Measurements from ENCODE around the gene PTGER2.
A peak's percentile ranks its signal among the peaks of the same experiment; 100 is the strongest.

PTGER2 gene

DNA sequence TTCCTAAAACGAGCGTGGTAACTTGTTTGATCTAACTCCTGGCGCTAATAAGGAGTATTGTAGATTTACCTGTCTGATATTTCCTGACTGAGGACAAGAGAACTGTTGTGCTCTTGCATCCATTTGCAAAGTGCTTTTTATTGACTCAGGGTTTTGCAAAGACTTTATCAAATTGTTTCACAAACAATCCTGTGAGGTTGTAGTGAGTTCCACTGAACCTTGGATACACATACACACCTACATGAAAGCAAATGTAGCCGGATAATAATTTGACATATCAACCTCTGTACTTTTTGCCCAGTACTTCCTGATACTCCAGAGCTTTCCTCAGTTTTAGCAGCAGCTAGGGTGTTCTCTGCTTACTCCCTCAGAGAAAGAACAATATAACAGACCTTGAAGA is 6.7 kb upstream of the PTGER2 start:
- no peak for DNase-seq

DNA sequence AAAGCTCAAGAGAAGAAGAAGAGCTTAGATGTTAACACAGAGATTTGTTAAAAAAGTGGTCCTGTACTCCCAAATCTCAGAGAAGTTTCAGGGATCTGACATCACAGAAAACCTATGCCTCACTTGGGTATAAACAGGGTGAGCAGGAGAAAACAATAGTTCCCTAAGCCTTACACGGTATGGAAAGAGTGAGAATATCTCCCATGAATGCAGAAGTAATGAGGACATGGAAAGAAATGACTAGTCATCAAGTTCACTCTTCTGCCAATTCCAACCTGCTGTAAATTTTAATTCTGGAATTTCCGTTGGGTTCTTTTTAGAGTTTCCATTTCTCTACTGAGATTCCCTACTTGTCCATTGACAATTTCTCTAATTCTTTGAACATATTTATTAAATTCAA is 6.2 kb upstream of the PTGER2 start:
- no peak for DNase-seq

DNA sequence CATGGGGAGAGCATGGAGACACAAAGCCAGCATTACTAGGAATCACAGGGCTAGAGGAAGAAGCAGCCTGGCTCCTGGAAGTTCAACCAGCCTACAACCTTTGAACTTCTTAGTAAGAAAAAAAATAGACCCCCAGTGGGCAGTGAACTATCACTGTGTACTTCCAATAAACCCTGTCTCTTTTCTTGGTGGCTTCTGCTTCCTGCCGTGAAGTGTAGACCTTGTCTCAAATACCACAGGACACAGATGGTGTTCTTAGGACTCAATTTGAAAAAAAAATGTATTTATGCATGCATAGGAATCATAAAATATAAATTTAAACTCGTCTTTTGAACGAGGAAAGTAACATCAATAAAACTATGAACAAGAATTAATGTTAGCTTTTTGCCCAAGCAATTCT is 3.6 kb upstream of the PTGER2 start:
- DNase-seq = no peak

DNA sequence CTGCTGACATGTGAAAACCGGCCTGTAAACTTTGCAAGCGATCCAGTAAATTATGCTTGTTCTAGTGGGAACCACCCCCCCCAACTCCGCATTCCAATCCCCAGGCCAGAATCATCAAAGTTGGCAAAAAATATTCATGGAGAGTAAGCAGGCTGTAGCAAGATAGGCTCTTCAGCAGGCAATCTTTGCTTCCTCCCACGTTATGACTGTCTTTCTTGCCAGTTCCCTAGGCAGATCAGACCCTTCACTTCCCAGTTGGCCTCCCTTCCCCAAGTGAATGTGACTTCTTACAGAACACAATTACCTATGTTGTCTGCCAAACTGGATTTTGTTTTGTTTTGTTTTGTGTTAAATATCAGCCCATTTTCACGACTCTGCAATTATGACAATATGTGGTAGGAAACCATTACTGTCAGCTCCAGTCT is 1.2 kb upstream of the PTGER2 start:
- DNase-seq = peak; percentile 49

DNA sequence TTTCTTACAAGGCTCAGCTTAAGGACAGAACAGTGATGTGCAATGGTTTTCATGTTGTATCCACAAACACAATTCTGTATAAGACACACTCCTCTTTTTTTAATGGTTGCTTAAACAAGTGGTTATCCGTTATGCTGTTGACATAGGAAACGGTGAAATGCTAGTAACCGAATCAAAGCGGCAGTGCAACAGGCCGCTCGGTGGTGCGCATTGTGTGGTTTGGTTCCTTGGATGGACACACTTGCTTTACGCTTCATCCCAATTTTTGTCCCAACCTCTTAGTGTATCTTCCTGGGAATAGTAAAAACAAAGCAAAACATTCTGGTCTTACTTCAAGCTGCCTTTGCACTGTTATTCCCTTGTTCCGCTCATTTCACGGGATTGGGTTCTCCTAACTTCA is 650 bp upstream of the PTGER2 start:
- DNase-seq = no peak

DNA sequence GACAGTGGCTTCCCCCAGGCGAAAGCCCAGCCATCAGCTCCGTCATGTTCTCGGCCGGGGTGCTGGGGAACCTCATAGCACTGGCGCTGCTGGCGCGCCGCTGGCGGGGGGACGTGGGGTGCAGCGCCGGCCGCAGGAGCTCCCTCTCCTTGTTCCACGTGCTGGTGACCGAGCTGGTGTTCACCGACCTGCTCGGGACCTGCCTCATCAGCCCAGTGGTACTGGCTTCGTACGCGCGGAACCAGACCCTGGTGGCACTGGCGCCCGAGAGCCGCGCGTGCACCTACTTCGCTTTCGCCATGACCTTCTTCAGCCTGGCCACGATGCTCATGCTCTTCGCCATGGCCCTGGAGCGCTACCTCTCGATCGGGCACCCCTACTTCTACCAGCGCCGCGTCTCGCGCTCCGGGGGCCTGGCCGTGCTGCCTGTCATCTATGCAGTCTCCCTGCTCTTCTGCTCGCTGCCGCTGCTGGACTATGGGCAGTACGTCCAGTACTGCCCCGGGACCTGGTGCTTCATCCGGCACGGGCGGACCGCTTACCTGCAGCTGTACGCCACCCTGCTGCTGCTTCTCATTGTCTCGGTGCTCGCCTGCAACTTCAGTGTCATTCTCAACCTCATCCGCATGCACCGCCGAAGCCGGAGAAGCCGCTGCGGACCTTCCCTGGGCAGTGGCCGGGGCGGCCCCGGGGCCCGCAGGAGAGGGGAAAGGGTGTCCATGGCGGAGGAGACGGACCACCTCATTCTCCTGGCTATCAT is 663 bp downstream of the PTGER2 start:
- DNase-seq = no peak

DNA sequence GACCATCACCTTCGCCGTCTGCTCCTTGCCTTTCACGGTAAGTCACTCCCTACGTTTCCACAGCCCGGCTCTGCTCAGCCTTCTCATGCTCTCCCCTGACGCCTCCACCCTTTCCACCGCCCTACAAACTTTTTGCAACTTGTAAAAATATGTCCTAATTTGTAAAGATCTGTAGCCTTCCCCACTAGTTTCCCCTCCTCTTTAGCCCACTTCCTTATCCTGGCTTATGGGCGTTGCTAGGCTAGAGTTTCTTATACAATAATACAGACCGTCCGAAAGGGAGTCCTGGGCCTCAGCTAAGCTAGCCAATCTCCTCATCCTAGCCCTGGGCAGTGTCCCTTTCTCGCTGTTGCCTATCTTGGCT is 1.2 kb downstream of the PTGER2 start:
- no peak for DNase-seq

DNA sequence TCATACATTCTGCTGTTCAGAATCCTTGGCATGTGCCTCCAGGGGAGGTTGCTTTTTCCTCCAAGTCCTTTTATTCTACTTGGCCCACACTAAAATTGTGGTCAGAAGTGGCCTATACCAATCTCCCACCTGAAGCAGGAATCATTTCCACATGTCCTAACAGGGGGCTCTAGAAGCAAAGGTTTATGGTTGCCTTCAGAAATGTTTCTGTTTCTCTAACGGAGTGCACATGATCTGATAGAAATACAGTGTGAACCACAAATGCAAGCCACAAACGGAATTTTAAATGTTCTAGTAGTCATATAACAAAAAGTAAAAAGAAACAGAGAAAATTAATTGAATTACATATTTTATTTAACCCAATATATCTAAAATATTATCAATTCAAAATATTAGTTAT is 4.0 kb downstream of the PTGER2 start:
- no peak for DNase-seq

DNA sequence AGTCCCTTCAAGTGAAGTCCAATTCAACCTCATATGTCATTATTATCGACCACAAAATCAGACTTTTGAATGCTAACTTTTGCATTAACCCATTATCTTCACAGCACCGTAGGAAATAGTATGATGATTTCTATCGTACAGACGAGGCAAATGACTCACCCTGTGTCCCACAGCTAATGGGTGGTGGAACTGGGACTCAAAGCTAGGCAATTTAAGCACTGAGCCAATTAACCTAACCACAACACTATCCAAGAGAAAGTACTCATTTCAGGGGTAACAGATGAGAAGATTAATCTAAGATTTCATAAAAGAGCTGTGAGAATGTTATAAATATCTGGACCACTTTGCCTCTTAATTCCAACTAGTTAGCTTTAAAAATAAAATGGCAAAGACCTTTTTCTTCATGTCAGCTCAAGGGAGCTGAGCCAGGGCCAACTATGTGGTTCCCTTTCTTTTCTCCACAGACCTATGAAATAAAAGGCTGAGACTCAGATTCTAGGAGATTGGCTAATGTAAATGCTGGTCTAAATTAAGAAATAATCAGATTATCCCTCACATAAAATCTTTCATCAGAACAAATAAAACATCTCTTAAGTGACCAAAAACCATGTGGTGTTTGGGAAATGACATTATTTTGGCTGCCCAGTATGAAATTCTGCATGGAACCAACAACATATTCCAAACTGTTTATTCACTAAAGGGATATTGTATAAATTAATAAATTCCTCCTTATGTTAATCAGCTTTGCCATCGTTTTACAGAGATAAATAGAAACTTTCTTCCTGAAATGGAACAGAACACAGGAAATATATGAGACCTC is 4.9 kb downstream of the PTGER2 start:
- DNase-seq = no peak

DNA sequence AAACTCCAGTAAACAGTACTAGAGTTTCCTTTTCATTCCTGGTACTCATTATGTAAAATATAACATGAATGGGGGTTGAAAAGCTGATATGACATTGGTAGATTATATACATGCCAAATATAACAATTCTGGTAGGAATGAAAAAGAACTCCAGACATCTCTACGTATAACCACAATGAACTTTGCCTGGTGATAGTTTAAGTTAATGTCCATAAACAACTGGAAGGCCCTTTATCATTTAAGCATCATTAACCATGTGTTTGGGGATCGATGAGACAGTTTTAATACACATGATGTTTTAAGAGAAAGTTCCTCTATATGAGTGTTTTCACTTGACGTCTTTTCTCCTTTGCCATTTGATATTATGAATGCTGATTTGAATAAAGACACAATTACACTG is 5.8 kb downstream of the PTGER2 start:
- DNase-seq = no peak

DNA sequence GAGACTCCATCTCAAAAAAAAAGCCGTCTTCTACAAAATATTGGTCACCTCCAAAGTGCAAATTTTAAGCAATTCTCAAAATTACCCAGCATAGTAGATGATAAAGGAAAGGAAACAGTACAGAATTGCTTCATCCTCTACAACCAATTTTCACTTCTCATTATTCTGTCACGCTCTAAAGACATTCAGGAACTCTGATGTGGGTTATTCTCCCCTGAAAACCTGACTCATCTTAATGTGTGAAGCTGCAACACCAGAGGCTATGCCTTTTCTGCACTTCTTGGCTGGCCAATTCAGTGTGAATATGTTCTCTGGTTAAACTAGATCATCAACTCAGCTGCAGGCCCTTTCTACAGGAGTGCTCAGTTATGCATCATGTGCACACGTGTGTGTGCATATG is 11.0 kb downstream of the PTGER2 start:
- peak; percentile 44 for DNase-seq

DNA sequence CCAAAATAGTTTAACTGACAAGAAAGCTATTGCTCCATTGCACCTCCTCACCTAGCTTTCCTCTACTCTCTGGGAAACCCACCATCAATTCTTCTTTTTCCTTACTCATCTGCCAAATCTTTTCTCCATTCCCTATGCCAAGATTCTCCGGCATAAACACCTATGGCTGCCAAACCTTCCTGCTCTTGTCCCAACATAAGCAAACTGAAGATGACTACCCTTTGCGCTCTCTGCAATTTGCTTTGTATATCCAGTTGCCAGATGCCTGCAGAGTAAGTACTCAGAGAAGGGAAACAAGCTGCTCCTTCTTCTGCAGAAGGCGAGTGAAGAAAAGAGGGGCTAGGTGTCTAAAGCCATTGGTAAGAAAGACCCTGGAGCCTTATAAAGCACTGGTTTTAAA is 11.5 kb downstream of the PTGER2 start:
- DNase-seq = no peak

DNA sequence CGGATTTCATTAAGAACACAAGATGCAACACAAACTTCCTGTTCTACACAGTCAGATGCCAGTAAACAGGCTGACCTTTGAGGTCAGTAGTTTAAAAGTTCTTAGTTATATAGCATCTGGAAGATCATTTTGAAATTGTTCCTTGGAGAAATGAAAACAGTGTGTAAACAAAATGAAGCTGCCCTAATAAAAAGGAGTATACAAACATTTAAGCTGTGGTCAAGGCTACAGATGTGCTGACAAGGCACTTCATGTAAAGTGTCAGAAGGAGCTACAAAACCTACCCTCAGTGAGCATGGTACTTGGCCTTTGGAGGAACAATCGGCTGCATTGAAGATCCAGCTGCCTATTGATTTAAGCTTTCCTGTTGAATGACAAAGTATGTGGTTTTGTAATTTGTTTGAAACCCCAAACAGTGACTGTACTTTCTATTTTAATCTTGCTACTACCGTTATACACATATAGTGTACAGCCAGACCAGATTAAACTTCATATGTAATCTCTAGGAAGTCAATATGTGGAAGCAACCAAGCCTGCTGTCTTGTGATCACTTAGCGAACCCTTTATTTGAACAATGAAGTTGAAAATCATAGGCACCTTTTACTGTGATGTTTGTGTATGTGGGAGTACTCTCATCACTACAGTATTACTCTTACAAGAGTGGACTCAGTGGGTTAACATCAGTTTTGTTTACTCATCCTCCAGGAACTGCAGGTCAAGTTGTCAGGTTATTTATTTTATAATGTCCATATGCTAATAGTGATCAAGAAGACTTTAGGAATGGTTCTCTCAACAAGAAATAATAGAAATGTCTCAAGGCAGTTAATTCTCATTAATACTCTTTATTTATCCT is 13.5 kb downstream of the PTGER2 start:
- peak; percentile 54 for DNase-seq

DNA sequence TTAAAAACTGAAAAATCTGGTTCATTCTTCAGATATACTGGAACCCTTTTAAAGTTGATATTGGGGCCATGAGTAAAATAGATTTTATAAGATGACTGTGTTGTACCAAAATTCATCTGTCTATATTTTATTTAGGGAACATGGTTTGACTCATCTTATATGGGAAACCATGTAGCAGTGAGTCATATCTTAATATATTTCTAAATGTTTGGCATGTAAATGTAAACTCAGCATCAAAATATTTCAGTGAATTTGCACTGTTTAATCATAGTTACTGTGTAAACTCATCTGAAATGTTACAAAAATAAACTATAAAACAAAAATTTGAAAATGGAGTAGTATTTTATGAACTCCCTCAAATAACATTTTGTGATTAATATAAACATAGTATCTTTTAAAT is 14.2 kb downstream of the PTGER2 start:
- peak; percentile 75 for DNase-seq

DNA sequence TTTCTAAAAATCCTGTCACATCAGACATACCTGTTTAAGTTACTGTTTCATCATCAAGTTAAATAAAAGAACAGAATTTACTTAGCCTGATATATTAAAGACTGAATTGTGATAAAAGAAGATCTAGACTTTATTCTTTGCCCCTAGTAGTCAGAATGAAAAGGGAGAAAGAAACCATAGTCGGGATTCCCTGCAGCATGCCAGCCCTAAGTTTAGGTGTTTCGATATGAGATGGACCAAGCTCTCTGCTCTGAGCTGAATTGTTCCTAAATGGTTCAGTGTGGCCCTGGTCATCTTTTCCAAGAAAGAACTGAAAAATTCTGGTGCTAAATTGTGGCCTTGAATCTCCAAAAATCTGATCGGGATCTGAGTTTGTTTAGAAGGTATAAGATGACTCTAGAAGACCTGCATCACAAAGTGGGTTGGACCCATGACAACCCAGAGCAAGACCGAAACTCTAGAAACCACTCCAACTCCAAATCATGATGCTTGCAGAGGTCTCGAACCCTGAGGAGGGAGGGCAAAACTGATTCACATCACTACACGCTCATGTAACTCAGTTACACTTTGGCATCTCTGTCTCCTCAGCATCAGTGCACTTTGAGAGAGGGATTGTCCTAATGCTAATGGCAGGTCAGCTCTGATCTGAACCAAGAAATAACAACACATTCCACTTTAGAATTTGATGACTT is 15.7 kb downstream of the PTGER2 start:
- no peak for DNase-seq

DNA sequence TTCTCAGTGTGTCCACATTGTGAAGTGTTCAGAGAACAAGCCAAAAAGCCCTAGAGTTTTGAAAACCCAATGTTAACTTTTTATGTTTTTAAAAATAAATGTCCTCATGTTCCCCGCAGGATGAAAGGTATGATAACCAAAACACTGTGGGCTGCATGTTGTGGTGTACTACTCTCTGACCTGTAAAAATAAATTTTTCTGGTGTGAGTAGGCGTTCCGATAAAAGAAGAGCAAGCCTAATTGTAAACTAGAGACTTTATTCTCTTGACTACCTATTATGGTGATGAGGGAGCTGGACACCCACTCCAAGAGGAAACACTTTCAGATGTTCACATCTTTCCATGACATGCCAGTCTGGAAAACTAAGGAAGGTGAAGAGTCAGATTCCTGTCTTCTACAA is 18.2 kb downstream of the PTGER2 start:
- DNase-seq = no peak

DNA sequence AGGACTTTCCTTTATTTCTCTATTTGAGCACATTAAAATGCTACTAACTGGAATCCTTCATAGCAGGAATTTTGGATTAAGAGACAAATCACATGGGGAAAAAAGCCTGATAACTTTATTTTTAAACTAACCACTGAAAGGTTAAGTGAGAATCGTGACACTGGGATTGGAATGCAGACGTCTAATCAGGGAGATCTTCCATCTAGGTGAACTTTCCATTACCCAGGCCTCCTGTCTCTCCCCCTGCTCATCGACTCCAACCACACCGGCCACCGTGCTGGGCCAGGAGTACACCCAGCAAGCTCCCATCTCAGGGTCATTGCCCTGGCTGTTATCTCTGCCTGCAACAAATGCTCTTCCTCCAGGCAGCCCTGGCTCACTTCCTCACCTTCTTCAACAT is 19.0 kb downstream of the PTGER2 start:
- no peak for DNase-seq

DNA sequence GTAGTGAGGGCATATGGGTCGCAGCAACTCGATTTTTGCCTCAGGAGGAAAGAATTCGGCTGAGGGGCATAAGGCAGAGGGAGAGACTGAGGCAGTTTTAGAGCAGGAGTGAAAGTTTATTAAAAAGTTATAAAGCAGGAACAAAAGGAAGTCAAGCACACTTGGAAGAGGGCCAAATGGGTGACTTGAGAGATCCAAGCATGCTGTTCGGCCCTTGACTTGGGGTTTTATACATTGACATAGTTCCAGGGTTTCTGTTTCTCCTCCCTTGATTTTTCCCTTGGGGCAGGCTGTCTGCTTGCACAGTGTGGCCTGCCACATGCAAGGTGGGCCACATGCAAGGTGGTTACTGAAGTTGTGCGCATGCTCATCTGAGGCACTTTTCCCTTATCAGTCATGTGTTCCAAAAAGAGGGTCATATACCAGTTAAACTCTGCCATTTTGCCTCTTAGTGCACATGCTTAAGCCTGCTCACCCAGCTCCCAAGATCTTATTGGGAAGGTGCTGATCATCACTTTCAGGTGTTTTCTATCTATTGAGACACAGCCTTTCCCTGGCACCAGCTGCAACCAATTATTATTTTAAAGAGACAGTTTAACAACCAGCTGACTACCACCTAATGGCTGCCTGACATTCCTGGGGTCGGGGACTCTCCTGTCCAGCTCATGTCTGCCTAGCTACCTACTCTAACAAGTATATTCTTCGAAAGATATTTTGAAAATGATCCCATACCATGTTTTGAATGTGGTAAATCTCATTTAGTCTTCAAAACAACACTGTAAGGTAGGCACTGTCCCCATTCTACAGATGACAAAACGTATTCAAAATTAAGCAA is 19.9 kb downstream of the PTGER2 start:
- no peak for DNase-seq

DNA sequence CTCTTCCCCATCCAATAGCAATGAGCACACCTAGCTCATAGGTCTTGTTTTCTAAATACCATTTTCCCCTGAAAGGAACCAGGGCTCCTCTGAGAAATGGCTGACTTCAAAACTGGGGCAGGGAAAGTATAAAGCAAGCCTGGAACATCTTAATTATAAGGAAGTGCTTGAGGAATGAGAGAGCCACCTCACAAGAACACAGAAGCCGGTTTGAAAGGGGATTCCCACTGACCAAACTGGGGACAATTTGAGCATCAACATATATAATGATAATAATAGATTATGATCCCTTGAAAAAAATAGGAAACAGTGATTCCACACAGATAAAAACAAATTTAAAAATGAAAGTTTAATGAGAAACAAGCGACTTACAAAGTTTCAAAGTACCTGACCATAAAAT is 22.1 kb downstream of the PTGER2 start:
- no peak for DNase-seq

DNA sequence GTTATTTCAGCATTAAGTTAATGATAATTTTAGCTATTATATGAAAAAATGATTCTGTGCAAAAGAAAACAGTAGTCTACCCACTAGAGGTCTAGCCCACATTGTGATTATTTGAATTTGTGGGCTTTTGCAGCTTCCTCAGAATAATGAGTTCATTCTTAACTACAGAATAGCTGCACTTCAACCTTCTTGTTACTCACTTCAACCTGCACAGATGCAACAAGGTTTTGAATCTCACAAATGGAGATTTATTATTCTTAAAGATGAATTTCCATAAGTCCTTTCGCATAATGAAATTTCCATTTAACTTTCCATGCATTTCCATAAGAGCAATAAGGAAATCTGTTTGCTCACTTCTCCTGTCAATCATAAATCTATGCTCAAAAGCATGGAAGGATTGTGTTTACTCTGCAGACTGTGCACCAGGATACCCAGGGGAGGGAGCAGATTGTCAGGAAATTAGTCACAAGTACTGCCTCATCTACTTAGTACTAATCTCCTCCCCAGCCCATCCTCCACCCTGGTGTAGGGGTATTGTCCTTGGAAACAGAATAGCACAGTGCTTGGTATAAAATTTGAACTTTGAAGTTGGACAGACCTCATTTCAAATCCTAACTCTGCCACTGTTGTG is 24.1 kb downstream of the PTGER2 start:
- peak; percentile 74 for DNase-seq

DNA sequence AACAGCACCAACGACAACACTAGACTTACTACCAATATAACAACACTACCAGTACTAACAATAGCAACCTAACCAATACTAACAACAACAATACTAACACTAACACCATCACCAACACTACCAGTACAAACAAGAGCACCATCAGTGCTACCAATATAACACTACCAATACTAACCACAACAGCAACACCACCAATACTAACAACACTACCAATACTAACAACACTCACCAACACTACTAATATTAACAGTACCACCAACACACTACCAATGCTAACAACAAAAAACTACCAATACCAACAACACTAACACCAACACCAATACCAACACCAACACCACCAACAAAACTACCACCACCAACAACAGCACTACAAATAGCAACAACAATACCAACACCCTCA is 25.1 kb downstream of the PTGER2 start:
- no peak for DNase-seq
